ENCODE results near the gene ZFAND3.

- TF ChIP-seq POLR2AphosphoS5 (IDR thresholded peaks at IDR 0.05; ENCODE audit: low read depth, low read length) = no peak
- no peak for TF ChIP-seq SIN3A (IDR thresholded peaks at IDR 0.05; ENCODE audit: low read depth)
- TF ChIP-seq CTCF (IDR thresholded peaks at IDR 0.05 in 2 of 3, conservative IDR thresholded peaks at IDR 0.05 in 1 of 3; ENCODE audit: borderline replicate concordance in 1 of 3, insufficient read depth in 1 of 3, low read depth in 2 of 3, low read length in 2 of 3) = no peak
Measured at GRCh38 chr6:37893257-37893656, 73.7 kb downstream of the ZFAND3 start.
